Ishikawa (cell line): ENCODE results near the gene ERN1.

Experiments
- REST ChIP-seq: IDR thresholded peaks from 2 replicates; pipeline ENCODE4 v1.6.1; 2012; ENCODE audit warnings: low read depth, mild to moderate bottlenecking
- TAF1 ChIP-seq: IDR thresholded peaks from 2 replicates; pipeline ENCODE4 v1.6.1; 2012; ENCODE audit warnings: low read depth, mild to moderate bottlenecking
- ZBTB7A ChIP-seq: IDR thresholded peaks from 2 replicates; pipeline ENCODE4 v1.6.1; 2012; ENCODE audit warnings: low read depth

GRCh38 chr17:63998050-63998720 lies 131.8 kb downstream of the ERN1 start, which contains the start of gene PRR29:
- TF ChIP-seq TAF1: no peak
- no peak for TF ChIP-seq REST
- peak; percentile 73 for TF ChIP-seq ZBTB7A
